ENCODE data around the gene ABCE1. TPM values are rescaled to one million over a fixed set of nuclear protein-coding genes. Genes with fewer than 3 reads are reported as not detected.
A peak's percentile ranks its signal among the peaks of the same experiment; 100 is the strongest.

ABCE1 gene
- total RNA-seq, 1 donor from 2014 or later, result 43.7 TPM

DNA sequence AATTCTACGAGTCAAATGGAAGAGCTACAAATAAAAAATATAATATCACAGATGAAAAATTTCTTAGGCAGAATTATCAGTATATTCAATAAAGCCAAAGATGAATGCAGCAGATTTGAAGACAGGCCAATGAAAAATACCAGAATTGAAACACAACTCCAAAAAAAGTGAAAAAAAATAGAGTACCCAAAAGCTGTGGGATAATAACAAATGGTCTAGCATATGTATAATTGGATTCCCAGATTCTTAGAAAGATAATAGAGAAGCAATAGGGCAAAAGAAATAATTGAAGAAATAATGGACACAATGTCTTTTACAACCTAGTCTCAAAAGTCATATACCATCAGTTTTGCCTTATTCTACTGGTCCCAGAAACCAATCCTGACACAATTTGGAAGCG, 4.5 kb upstream of the ABCE1 start:
- H3K4me3 ChIP-seq, result no peak overlapping the region
- intact Hi-C loops (cut with DNase I), result no loop called here
- H3K9me3 ChIP-seq, result no peaks in the 10 kb centered on the region
- peaks cover 4 to 9% of the 10 kb centered on the region in 2 donors for H3K4me1 ChIP-seq
- peaks cover 7 to 53% of the 10 kb centered on the region in 2 donors for H3K36me3 ChIP-seq
- no peak for DNase-seq (ENCODE audit: low spot score in 2 of 2)
- no peak overlapping the region for H3K27ac ChIP-seq
- TF ChIP-seq, protein P1, sequence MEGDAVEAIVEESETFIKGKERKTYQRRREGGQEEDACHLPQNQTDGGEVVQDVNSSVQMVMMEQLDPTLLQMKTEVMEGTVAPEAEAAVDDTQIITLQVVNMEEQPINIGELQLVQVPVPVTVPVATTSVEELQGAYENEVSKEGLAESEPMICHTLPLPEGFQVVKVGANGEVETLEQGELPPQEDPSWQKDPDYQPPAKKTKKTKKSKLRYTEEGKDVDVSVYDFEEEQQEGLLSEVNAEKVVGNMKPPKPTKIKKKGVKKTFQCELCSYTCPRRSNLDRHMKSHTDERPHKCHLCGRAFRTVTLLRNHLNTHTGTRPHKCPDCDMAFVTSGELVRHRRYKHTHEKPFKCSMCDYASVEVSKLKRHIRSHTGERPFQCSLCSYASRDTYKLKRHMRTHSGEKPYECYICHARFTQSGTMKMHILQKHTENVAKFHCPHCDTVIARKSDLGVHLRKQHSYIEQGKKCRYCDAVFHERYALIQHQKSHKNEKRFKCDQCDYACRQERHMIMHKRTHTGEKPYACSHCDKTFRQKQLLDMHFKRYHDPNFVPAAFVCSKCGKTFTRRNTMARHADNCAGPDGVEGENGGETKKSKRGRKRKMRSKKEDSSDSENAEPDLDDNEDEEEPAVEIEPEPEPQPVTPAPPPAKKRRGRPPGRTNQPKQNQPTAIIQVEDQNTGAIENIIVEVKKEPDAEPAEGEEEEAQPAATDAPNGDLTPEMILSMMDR (IDR thresholded peaks at IDR 0.05), result no peak
- no peaks in the 10 kb centered on the region for H3K27me3 ChIP-seq

DNA sequence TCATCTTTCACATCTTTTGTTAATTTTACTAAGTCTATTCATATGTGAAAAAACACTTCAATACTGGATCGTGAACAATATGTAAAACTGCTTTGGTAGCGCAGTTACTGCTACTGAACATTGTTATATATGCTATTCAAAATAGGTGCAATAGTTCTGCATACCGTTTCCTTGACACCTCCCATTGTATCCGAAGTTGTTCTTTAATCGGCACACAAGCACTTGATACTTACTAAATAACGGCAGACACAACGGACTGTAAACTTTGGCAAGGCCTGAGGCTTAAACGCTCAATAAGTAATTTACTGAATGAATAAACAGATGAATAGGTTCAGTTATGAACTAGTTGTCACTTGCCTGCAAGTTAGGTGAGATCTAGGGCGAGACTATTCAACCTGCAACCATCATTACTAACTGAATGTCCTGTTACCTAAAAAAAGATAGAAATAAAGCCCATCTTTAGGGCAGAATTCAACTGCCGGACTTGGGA, 735 bp upstream of the ABCE1 start:
- TF ChIP-seq, protein P1 (IDR thresholded peaks at IDR 0.05), result no peak
- intact Hi-C loops (cut with DNase I), result loop anchor here (5.0 kb wide), 2 partner anchors 385 to 1080 kb away; partner anchors contain the start of genes LSM6 and SMAD1
- peaks cover 0 to 29% of the 10 kb centered on the region in 2 donors for H3K36me3 ChIP-seq
- DNase-seq (ENCODE audit: low spot score in 2 of 2), result no peak
- peak overlapping the region; percentile 74 to 75 for H3K4me3 ChIP-seq
- H3K9me3 ChIP-seq, result no peaks in the 10 kb centered on the region
- peak overlapping the region; percentile 87 to 90 for H3K27ac ChIP-seq
- no peaks in the 10 kb centered on the region for H3K27me3 ChIP-seq
- H3K4me1 ChIP-seq, result peaks cover 4 to 18% of the 10 kb centered on the region in 2 donors

DNA sequence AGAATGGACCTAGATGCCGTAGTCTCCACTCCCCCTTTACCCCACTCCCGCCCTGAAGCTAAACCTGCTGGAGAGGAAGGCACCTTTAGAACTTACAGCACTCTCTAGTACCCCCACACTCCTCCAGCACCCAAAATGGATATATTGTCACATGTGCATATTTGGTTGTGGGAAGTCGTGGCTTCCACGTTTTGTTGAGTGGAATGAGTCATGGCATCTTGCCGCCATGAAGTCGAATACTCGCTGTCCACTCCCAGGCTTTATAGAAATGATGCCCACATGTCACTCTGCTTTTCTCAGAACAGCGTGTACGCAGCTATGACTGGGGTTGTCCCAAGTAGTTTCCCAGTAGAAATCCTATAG, 545 bp downstream of the ABCE1 start:
- Histone ChIP-seq H3K9me3 (no peaks in the 10 kb centered on the region), H3K27me3 (no peaks in the 10 kb centered on the region), H3K27ac (peak overlapping the region; percentile 87 to 90), H3K4me3 (peak overlapping the region; percentile 74 to 75), H3K4me1 (peaks cover 4 to 18% of the 10 kb centered on the region in 2 donors), H3K36me3 (peaks cover 0 to 17% of the 10 kb centered on the region in 2 donors)
- TF ChIP-seq, protein P1 (IDR thresholded peaks at IDR 0.05), result no peak
- DNase-seq (ENCODE audit: low spot score in 2 of 2), result peak; percentile 14 to 69
- intact Hi-C loops (cut with DNase I), result loop anchor here (1.0 to 5.0 kb wide), 4 partner anchors 82 to 1585 kb away; partner anchors contain the start of genes LSM6, OTUD4, SMAD1 and SMARCA5

DNA sequence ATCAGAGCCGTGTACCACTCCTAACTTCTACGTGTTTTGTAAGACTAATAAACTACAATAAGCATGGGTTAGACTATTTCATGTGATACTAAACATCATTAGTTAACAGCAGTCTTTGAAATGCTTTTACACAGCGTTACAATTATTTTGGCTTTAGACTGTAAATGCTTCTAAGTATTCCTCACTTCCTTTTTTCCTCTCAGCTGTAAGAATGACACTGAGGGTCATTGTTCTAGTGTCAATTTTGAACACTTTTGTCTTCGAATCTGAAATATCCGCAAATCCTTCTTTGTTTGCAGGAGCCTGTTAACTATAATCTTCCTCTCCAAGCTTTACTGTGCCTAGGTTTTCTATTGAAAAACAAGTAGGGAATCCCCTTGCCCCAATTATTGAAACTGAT, 1.5 kb downstream of the ABCE1 start:
- peaks cover 4 to 18% of the 10 kb centered on the region in 2 donors for H3K4me1 ChIP-seq
- intact Hi-C loops (cut with DNase I), result loop anchor here (2.0 to 5.0 kb wide), 3 partner anchors 81 to 1078 kb away; partner anchors contain the start of genes LSM6, OTUD4 and SMAD1
- H3K27ac ChIP-seq, result no peak overlapping the region

DNA sequence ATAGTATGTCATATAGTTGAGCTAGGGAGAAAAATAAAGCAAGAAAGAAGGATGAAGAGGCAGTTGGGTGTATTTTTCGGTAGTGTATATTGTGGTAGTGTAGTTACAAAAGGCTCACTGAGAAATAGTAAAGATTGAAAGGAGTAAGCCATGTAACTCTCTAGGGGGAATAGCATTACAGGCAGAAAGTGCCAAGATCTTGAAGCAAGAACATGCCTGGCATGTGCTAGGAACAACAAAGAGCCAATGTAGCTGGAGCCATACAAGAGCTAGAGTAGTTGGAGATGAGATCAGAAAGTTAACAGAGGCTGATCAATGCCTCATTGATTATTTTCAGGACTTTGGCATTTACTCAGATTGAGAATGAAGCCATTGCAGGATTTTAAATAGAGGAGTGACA, 3.0 kb downstream of the ABCE1 start:
- H3K9me3 ChIP-seq, result no peaks in the 10 kb centered on the region
- intact Hi-C loops (cut with DNase I), result no loop called here
- no peak for DNase-seq (ENCODE audit: low spot score in 2 of 2)
- no peak overlapping the region for H3K4me3 ChIP-seq
- H3K36me3 ChIP-seq, result peaks cover 0 to 17% of the 10 kb centered on the region in 2 donors
- H3K4me1 ChIP-seq, result peaks cover 4 to 18% of the 10 kb centered on the region in 2 donors
- H3K27ac ChIP-seq, result no peak overlapping the region
- TF ChIP-seq, protein P1 (IDR thresholded peaks at IDR 0.05), result no peak
- H3K27me3 ChIP-seq, result no peaks in the 10 kb centered on the region

More for the DNA sequence above, 1.5 kb downstream of the ABCE1 start:
- Histone ChIP-seq H3K9me3 (no peaks in the 10 kb centered on the region), H3K27me3 (no peaks in the 10 kb centered on the region), H3K4me3 (peak overlapping the region; percentile 74 to 75), H3K36me3 (peaks cover 0 to 13% of the 10 kb centered on the region in 2 donors)
- TF ChIP-seq, protein P1 (IDR thresholded peaks at IDR 0.05), result no peak
- no peak for DNase-seq (ENCODE audit: low spot score in 2 of 2)

All from ascending aorta (tissue), 2 donors.